AG09309 (cell line): ENCODE measurements around the gene OR6Y1.

ENCODE experiments used
- DNase-seq: peaks from one replicate; pipeline ENCODE4 v3.0.0-alpha.2; 2010; ENCODE audit warnings: low read depth
- H3K4me3 ChIP-seq: 2 replicates; pipeline ENCODE4 v1.5.1; 2011; ENCODE audit warnings: mild to moderate bottlenecking, low read depth, low read length, moderate library complexity; ENCODE audit not compliant: control insufficient read depth
- TF ChIP-seq, protein P1 (sequence below): IDR thresholded peaks from 2 replicates; pipeline ENCODE4 v1.5.1; 2011; ENCODE audit warnings: mild to moderate bottlenecking, low read depth, low read length, inconsistent platforms; ENCODE audit not compliant: insufficient read depth, control insufficient read depth; ENCODE audit errors: missing control alignments

OR6Y1 gene

DNA sequence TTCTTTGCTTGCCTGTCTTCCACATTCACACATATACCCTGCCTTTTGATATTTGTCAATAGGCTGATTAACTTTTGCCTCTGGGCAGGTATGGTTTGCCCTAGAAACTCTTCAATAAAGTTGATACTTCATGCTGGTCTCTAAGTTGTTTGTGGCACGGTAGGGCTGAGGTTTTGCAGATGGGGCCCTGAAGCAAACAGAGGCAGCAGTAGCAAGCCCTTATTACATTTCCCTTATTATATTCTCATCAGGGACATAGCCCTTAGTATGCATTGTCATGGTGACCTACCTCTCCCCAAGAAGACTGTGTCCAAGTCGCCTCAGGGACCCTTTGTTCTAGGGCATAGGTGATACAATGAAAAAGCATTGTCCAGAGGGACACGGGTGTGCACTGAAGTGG, 16.3 kb upstream of the OR6Y1 start, which contains the start of gene OR6P1:
Gene OR6P1 (minus strand): TSS at position 101 of the 400 bp plus-strand sequence. CDS start 6,976 bp downstream, outside the sequence.
- DNase-seq: no peak
- H3K4me3 ChIP-seq: no peak within 1 kb of the TSS
- TF ChIP-seq, protein P1, sequence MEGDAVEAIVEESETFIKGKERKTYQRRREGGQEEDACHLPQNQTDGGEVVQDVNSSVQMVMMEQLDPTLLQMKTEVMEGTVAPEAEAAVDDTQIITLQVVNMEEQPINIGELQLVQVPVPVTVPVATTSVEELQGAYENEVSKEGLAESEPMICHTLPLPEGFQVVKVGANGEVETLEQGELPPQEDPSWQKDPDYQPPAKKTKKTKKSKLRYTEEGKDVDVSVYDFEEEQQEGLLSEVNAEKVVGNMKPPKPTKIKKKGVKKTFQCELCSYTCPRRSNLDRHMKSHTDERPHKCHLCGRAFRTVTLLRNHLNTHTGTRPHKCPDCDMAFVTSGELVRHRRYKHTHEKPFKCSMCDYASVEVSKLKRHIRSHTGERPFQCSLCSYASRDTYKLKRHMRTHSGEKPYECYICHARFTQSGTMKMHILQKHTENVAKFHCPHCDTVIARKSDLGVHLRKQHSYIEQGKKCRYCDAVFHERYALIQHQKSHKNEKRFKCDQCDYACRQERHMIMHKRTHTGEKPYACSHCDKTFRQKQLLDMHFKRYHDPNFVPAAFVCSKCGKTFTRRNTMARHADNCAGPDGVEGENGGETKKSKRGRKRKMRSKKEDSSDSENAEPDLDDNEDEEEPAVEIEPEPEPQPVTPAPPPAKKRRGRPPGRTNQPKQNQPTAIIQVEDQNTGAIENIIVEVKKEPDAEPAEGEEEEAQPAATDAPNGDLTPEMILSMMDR: no peak

GRCh38 chr1:158564608-158565007, 10.4 kb upstream of the OR6Y1 start:
- TF ChIP-seq, protein P1: no peak
- H3K4me3 ChIP-seq: no peak overlapping the region
- no peak for DNase-seq

DNA sequence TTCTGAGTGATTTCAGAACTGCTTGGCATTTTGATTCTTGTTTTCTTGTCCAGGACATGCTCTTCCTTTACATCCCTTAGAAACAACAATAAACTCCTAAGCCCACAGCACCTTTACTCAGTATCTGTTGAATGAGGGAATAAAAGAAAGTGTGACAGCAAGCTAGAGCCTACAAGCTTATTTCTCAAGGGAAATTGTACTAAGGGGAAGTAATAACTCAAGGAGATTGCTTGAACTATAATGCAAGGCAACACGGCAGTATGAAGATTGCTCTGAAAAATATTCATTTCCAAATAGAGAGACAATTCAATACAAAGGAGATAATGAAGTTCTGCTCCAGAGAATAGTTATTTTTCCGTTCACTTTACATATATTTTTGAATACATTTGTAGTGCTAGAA, 9.6 kb upstream of the OR6Y1 start:
- no peak for DNase-seq
- TF ChIP-seq, protein P1: no peak
- H3K4me3 ChIP-seq: no peak overlapping the region

- no peak overlapping the region for H3K4me3 ChIP-seq
- TF ChIP-seq, protein P1: no peak
Observed at GRCh38 chr1:158559696-158560095, 5.5 kb upstream of the OR6Y1 start.

DNA sequence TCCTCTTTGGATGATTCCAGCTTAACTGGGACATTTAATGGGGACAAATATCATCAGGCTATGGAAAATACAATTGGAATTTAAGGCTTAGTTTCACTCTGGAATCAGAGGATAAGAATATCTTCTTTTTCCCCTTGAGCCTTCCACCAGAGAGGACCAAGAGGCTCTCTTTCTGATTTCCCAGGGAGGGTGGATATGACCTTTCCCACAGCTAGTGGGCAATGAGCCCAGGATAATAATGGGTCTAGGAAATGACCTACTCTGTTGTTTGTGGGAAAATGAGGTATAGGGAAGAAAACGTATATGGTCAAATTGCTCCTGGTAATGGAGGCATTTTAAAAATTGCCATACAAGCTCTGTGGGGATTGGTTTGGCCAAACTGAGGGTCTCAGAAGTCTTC, 1.9 kb downstream of the OR6Y1 start:
- H3K4me3 ChIP-seq: no peak overlapping the region
- DNase-seq: no peak
- TF ChIP-seq, protein P1: no peak

More at GRCh38 chr1:158559696-158560095, 5.5 kb upstream of the OR6Y1 start:
- DNase-seq: no peak

DNA sequence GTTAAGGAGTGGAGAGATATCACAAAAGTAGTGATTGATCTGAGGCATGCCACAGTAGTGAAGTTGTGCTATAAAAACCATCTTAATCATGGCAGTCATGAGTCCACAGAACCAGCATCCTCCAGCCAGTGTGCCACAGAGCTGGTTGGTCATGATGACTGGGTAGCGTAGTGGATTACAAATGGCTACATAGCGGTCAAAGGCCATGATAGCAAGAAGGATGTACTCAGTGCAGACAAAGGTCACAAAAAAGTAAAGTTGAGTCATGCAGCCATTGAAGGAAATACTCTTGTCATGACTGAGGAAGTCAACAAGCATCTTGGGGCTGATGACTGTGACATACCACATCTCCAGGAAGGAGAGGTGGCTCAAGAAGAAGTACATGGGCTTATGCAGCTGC, 6.7 kb downstream of the OR6Y1 start:
- no peak overlapping the region for H3K4me3 ChIP-seq
- TF ChIP-seq, protein P1: no peak
- no peak for DNase-seq

DNA sequence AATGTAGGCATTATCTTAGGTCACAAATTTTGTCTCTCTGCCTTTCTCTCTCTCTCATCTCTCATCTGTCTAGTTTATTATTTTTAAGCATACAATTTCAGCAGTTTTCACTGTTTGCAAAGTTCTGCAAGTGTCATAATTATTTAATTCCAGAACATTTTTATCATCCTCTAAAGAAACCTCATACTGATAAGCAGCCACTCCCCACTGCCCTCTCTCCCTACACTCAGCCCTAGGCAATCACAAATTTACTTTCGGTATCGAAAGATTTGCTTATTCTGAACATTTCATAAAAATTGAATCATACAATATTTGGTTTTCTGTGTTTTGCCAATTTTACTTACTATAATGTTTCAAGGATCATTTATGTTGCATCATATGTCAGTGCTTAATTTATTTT, 16.6 kb downstream of the OR6Y1 start:
- DNase-seq: no peak
- H3K4me3 ChIP-seq: no peak overlapping the region
- TF ChIP-seq, protein P1: no peak
